Cardiac fibroblast (primary cell): ENCODE results near the gene HAT1.
"Not testable (repeated sequence)": the region's sequence is repeated elsewhere in the genome, so short reads cannot be mapped to it uniquely, and the experiment has no call there.

ENCODE experiments used
- DNase-seq, 2 donors: peaks; one replicate each; pipeline versions ENCODE4 v3.0.0 to v3.0.0-alpha.2; 2010; ENCODE audit warnings: low read depth in 2 of 2
- H3K4me3 ChIP-seq, 2 donors: replicated peaks in 1 of 2; 1 replicate in 1 of 2; 2 replicates in 1 of 2; pipeline ENCODE4 v1.5.1; 2011; ENCODE audit warnings: low read depth in 2 of 2, low read length in 2 of 2, mild to moderate bottlenecking in 2 of 2, moderate library complexity in 1 of 2
- CTCF ChIP-seq: IDR thresholded peaks from one replicate; pipeline ENCODE4 v1.5.1; 2011; ENCODE audit warnings: low read depth, mild to moderate bottlenecking, low read length, inconsistent platforms

Gene HAT1

GRCh38 chr2:171965238-171965637 lies 43.0 kb downstream of the HAT1 start:
- H3K4me3 ChIP-seq = no peak overlapping the region
- no peak for DNase-seq
- no peak for TF ChIP-seq CTCF

- TF ChIP-seq CTCF = no peak
- no peak for DNase-seq
- no peak overlapping the region for H3K4me3 ChIP-seq
Measured at GRCh38 chr2:171965661-171966060, 43.4 kb downstream of the HAT1 start.

GRCh38 chr2:171966235-171966634 lies 44.0 kb downstream of the HAT1 start:
- H3K4me3 ChIP-seq = no peak overlapping the region
- TF ChIP-seq CTCF = no peak
- no peak for DNase-seq

- H3K4me3 ChIP-seq = no peak overlapping the region
- DNase-seq = no peak
- TF ChIP-seq CTCF = no peak
Measured at GRCh38 chr2:171966688-171967087, 44.4 kb downstream of the HAT1 start.

GRCh38 chr2:171968509-171968908 lies 46.2 kb downstream of the HAT1 start:
- no peak overlapping the region for H3K4me3 ChIP-seq
- TF ChIP-seq CTCF = no peak
- DNase-seq = no peak

- DNase-seq = no peak
- TF ChIP-seq CTCF = no peak
- H3K4me3 ChIP-seq = no peak overlapping the region
Measured at GRCh38 chr2:171972329-171972982, 50.2 kb downstream of the HAT1 start.

- no peak for DNase-seq
- H3K4me3 ChIP-seq = no peak overlapping the region
- TF ChIP-seq CTCF = no peak
Measured at GRCh38 chr2:171979103-171979502, 56.8 kb downstream of the HAT1 start.

GRCh38 chr2:171983924-171984323 lies 61.7 kb downstream of the HAT1 start:
- H3K4me3 ChIP-seq, DNase-seq: not testable (repeated sequence)
